ENCODE data around the gene HRG. TPM values are rescaled to one million over a fixed set of nuclear protein-coding genes. Genes with fewer than 3 reads are reported as not detected.
A peak's percentile ranks its signal among the peaks of the same experiment; 100 is the strongest.

The HRG gene
- polyA plus RNA-seq, 1 donor (not counting 4 experiments of a cell fraction or from before 2014, with no cell fraction given), result 0.03 TPM

GRCh38 chr3:186691676-186692075 is 25.9 kb downstream of the HRG start:
- Histone ChIP-seq H3K9me1 (ENCODE audit: control insufficient read depth, extremely low read depth, insufficient read depth, low read length) (no peaks in the 10 kb centered on the region), H3K9ac (ENCODE audit: control insufficient read depth, extremely low read depth, insufficient read depth, low read length) (no peak overlapping the region), H2AFZ (ENCODE audit: control insufficient read depth, low read length) (no peak overlapping the region), H3K79me2 (ENCODE audit: control insufficient read depth, insufficient read depth, low read length) (no peaks in the 10 kb centered on the region), H3K4me3 (ENCODE audit: control insufficient read depth in 2 of 3, extremely low read depth in 1 of 3, insufficient read depth in 2 of 3, low read depth in 1 of 3, low read length in 3 of 3) (no peak overlapping the region), H3K27ac (ENCODE audit: control insufficient read depth, insufficient read depth, low read length) (no peak overlapping the region), H3K27me3 (ENCODE audit: control insufficient read depth, extremely low read depth, insufficient read depth, low read length) (no peaks in the 10 kb centered on the region), H3K9me3 (ENCODE audit: control insufficient read depth, low read depth, low read length) (no peaks in the 10 kb centered on the region), H3K36me3 (ENCODE audit: control insufficient read depth in 2 of 2, extremely low read depth in 1 of 2, insufficient read depth in 2 of 2, low read length in 2 of 2) (no peaks in the 10 kb centered on the region), H3K4me1 (ENCODE audit: control insufficient read depth, extremely low read depth, insufficient read depth, low read length) (peaks cover 3% of the 10 kb centered on the region), H3K4me2 (ENCODE audit: control insufficient read depth, extremely low read depth, insufficient read depth, low read depth, low read length) (no peak overlapping the region), H4K20me1 (ENCODE audit: control insufficient read depth, extremely low read depth, insufficient read depth, low read length) (no peaks in the 10 kb centered on the region)
- FAIRE-seq (peak; percentile 39), DNase-seq (ENCODE audit: low read depth, low spot score) (peak; percentile 15)
- TF ChIP-seq, protein P1, sequence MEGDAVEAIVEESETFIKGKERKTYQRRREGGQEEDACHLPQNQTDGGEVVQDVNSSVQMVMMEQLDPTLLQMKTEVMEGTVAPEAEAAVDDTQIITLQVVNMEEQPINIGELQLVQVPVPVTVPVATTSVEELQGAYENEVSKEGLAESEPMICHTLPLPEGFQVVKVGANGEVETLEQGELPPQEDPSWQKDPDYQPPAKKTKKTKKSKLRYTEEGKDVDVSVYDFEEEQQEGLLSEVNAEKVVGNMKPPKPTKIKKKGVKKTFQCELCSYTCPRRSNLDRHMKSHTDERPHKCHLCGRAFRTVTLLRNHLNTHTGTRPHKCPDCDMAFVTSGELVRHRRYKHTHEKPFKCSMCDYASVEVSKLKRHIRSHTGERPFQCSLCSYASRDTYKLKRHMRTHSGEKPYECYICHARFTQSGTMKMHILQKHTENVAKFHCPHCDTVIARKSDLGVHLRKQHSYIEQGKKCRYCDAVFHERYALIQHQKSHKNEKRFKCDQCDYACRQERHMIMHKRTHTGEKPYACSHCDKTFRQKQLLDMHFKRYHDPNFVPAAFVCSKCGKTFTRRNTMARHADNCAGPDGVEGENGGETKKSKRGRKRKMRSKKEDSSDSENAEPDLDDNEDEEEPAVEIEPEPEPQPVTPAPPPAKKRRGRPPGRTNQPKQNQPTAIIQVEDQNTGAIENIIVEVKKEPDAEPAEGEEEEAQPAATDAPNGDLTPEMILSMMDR (optimal IDR thresholded peaks at IDR 0.05 in 1 of 3, IDR thresholded peaks at IDR 0.05 in 1 of 3, conservative IDR thresholded peaks at IDR 0.05 in 1 of 3; ENCODE audit: extremely low read depth in 1 of 3, insufficient read depth in 2 of 3, low read length in 3 of 3), result no peak
- TF ChIP-seq EZH2 (IDR thresholded peaks at IDR 0.05; ENCODE audit: low read length), result no peak
- dilution Hi-C loops (cut with MboI; ENCODE audit: extremely low pct_ligation_motif_present, low sequenced_read_pairs), result no loop called here

DNA sequence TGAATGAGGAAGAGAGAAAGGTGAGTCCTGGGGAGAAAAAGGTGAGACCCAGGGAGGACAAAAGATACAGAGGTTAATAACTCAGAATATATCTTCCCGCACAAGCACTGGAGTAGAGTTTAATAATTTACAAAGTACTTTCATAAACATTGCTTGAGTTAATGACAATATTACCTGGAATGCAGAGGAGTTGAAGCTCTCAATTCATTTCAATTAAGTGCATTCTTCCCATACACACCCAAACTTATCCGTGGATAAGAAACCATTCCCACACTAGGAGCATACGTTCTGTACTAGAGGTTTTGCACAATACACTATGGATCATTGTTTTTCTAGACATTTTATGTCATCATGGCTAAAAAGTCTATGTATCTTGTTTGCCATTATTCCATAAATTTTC is 28.0 kb downstream of the HRG start:
- H3K4me2 ChIP-seq (ENCODE audit: control insufficient read depth, extremely low read depth, insufficient read depth, low read depth, low read length), result no peak overlapping the region
- H3K9ac ChIP-seq (ENCODE audit: control insufficient read depth, extremely low read depth, insufficient read depth, low read length), result no peak overlapping the region
- H3K9me1 ChIP-seq (ENCODE audit: control insufficient read depth, extremely low read depth, insufficient read depth, low read length), result no peaks in the 10 kb centered on the region
- no peaks in the 10 kb centered on the region for H4K20me1 ChIP-seq (ENCODE audit: control insufficient read depth, extremely low read depth, insufficient read depth, low read length)
- DNase-seq (ENCODE audit: low read depth, low spot score) (no peak), FAIRE-seq (no peak)
- no peaks in the 10 kb centered on the region for H3K79me2 ChIP-seq (ENCODE audit: control insufficient read depth, insufficient read depth, low read length)
- no peaks in the 10 kb centered on the region for H3K27me3 ChIP-seq (ENCODE audit: control insufficient read depth, extremely low read depth, insufficient read depth, low read length)
- no peaks in the 10 kb centered on the region for H3K36me3 ChIP-seq (ENCODE audit: control insufficient read depth in 2 of 2, extremely low read depth in 1 of 2, insufficient read depth in 2 of 2, low read length in 2 of 2)
- H3K4me3 ChIP-seq (ENCODE audit: control insufficient read depth in 2 of 3, extremely low read depth in 1 of 3, insufficient read depth in 2 of 3, low read depth in 1 of 3, low read length in 3 of 3), result no peak overlapping the region
- H3K27ac ChIP-seq (ENCODE audit: control insufficient read depth, insufficient read depth, low read length), result no peak overlapping the region
- no peaks in the 10 kb centered on the region for H3K9me3 ChIP-seq (ENCODE audit: control insufficient read depth, low read depth, low read length)
- no peak for TF ChIP-seq EZH2 (IDR thresholded peaks at IDR 0.05; ENCODE audit: low read length)
- TF ChIP-seq, protein P1 (optimal IDR thresholded peaks at IDR 0.05 in 1 of 3, IDR thresholded peaks at IDR 0.05 in 1 of 3, conservative IDR thresholded peaks at IDR 0.05 in 1 of 3; ENCODE audit: extremely low read depth in 1 of 3, insufficient read depth in 2 of 3, low read length in 3 of 3), result no peak
- dilution Hi-C loops (cut with MboI; ENCODE audit: extremely low pct_ligation_motif_present, low sequenced_read_pairs), result no loop called here
- peaks cover 3% of the 10 kb centered on the region for H3K4me1 ChIP-seq (ENCODE audit: control insufficient read depth, extremely low read depth, insufficient read depth, low read length)
- no peak overlapping the region for H2AFZ ChIP-seq (ENCODE audit: control insufficient read depth, low read length)

All from keratinocyte (primary cell).